Loucy (cell line): ENCODE data around the gene PLET1.

Experiments used
- H2AFZ ChIP-seq: fragments of 200-600 bp; sonication (generic); 2 replicates; pipeline ENCODE4 v1.6.0; 2016; ENCODE audit warnings: antibody characterized with exemption, mild to moderate bottlenecking, low read length, moderate library complexity
- H3F3A ChIP-seq: fragments of 200-600 bp; 2 replicates; pipeline ENCODE4 v1.6.0; 2016; ENCODE audit warnings: antibody characterized with exemption, low read depth, mild to moderate bottlenecking
- H3K27me3 ChIP-seq: fragments of 200-600 bp; sonication (generic); 2 replicates; pipeline ENCODE4 v1.6.1; 2014; ENCODE audit warnings: low read length, mild to moderate bottlenecking; ENCODE audit not compliant: insufficient read depth, poor library complexity, severe bottlenecking
- H3K36me3 ChIP-seq: fragments of 200-600 bp; sonication (generic); 2 replicates; pipeline ENCODE4 v1.6.1; 2016; ENCODE audit warnings: low read length; ENCODE audit not compliant: insufficient read depth
- H3K4me1 ChIP-seq: fragments of 200-600 bp; sonication (generic); 2 replicates; pipeline ENCODE4 v1.5.1; 2014; ENCODE audit warnings: low read length, mild to moderate bottlenecking; ENCODE audit not compliant: insufficient read depth, poor library complexity, severe bottlenecking
- H3K4me2 ChIP-seq: fragments of 200-600 bp; sonication (generic); 2 replicates; pipeline ENCODE4 v1.6.0; 2014; ENCODE audit warnings: antibody characterized with exemption, low read length, low read depth, mild to moderate bottlenecking; ENCODE audit not compliant: poor library complexity, severe bottlenecking
- H3K4me3 ChIP-seq: fragments of 200-600 bp; sonication (generic); 2 replicates; pipeline ENCODE4 v1.5.1; 2014; ENCODE audit warnings: low read length, mild to moderate bottlenecking, mixed read lengths; ENCODE audit not compliant: poor library complexity, severe bottlenecking
- H3K79me2 ChIP-seq: fragments of 200-600 bp; sonication (generic); 2 replicates; pipeline ENCODE4 v1.6.1; 2014; ENCODE audit warnings: low read length; ENCODE audit not compliant: insufficient read depth
- H3K9ac ChIP-seq: fragments of 200-600 bp; sonication (generic); 2 replicates; pipeline ENCODE4 v1.6.0; 2014; ENCODE audit warnings: mild to moderate bottlenecking, low read depth, low read length, moderate library complexity; ENCODE audit not compliant: poor library complexity, severe bottlenecking
- H3K9me2 ChIP-seq: fragments of 200-600 bp; sonication (generic); replicated peaks from 2 replicates; pipeline ENCODE4 v1.6.1; 2016; ENCODE audit warnings: low read depth, low read length, mixed read lengths
- H3K9me3 ChIP-seq: fragments of 200-600 bp; sonication (generic); 2 replicates; pipeline ENCODE4 v1.6.1; 2014; ENCODE audit warnings: mild to moderate bottlenecking, antibody characterized with exemption, low read length, low read depth; ENCODE audit not compliant: insufficient read depth
- H4K20me1 ChIP-seq: fragments of 200-600 bp; sonication (generic); 2 replicates; pipeline ENCODE4 v1.6.0; 2014; ENCODE audit warnings: antibody characterized with exemption, low read length, mild to moderate bottlenecking; ENCODE audit not compliant: insufficient read depth, poor library complexity, severe bottlenecking
- EZH2phosphoT487 ChIP-seq: fragments of 200-600 bp; IDR thresholded peaks from 2 replicates; pipeline ENCODE4 v1.6.1; 2018; ENCODE audit warnings: antibody characterized with exemption, mild to moderate bottlenecking, moderate library complexity, borderline replicate concordance
- TF ChIP-seq, protein P1 (sequence below): fragments of 200-600 bp; sonication (generic); conservative IDR thresholded peaks from 2 replicates; pipeline ENCODE4 v1.5.1; 2014; ENCODE audit warnings: mild to moderate bottlenecking, antibody characterized with exemption, low read length

The PLET1 gene

DNA sequence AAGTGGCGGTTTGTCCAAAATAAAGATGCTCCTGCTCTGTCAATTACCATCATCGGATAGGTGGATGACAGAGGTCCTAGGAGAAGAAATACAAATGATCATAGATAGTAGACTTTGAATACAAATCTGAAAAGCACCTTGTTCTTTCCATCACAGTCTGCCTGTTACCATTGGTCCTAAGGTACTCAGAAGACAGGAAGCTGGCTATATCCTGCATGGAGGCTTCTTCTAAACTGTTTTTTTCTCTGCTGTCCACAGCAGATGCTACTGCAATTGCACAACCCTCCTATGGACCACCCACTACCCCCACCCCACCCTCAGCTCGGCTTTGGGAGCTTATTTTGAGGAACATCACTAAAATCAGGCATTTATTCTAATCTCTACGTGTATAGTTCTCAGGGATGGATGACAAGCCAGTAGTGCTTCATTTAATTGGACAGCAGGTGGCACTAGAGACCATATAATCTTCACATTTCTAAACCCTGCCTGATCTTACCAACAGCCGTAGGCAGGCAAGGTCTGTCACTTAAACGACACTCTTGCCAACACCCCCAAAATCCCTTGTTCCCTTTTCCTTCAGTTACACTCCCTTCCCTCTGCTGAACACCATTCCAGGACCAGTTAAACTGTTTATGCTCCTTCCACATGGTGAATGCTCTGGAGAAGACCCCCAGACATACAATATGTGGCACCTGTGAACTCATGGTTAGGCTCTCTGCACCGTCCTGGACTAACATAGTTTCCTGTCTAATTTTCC, 41.0 kb downstream of the PLET1 start:
- Histone ChIP-seq H3K36me3 (no peaks in the 10 kb centered on the region), H3K27me3 (no peaks in the 10 kb centered on the region), H3K4me2 (peak overlapping the region; percentile 16), H3K4me3 (no peak overlapping the region), H2AFZ (peak overlapping the region; percentile 75), H3K4me1 (no peaks in the 10 kb centered on the region), H3K9ac (no peak overlapping the region), H3F3A (no peaks in the 10 kb centered on the region), H3K79me2 (no peaks in the 10 kb centered on the region), H3K9me3 (no peaks in the 10 kb centered on the region), H3K9me2 (no peaks in the 10 kb centered on the region), H4K20me1 (no peaks in the 10 kb centered on the region)
- no peak for TF ChIP-seq EZH2phosphoT487
- TF ChIP-seq, protein P1, sequence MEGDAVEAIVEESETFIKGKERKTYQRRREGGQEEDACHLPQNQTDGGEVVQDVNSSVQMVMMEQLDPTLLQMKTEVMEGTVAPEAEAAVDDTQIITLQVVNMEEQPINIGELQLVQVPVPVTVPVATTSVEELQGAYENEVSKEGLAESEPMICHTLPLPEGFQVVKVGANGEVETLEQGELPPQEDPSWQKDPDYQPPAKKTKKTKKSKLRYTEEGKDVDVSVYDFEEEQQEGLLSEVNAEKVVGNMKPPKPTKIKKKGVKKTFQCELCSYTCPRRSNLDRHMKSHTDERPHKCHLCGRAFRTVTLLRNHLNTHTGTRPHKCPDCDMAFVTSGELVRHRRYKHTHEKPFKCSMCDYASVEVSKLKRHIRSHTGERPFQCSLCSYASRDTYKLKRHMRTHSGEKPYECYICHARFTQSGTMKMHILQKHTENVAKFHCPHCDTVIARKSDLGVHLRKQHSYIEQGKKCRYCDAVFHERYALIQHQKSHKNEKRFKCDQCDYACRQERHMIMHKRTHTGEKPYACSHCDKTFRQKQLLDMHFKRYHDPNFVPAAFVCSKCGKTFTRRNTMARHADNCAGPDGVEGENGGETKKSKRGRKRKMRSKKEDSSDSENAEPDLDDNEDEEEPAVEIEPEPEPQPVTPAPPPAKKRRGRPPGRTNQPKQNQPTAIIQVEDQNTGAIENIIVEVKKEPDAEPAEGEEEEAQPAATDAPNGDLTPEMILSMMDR = peak; percentile 80

DNA sequence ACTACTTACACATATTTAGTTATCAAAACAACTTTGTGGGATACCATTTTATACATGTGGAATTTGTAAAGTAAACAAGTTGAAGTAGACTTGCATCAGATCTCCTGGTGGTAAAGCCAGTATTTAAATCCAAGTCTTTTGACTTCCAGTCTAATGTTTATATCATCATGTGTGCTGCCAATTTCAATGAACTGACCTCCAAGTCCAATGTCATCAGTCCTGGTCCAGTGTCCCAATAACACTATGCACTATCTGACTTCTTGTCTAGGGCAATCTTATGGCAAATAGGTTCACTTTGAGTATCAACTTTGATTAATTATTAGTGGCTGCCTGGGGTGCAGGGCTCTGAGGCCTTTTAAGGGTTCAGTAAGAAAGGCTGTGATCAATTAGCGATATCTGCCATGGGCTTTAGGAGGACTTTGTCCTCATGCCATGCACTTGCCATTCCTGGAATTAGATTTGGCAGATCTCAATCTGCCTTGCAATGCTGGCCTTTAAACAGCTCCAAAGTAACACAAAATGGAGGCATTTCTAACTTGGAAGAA, 44.0 kb downstream of the PLET1 start:
- H3K4me3 ChIP-seq = no peak overlapping the region
- no peaks in the 10 kb centered on the region for H3K27me3 ChIP-seq
- no peaks in the 10 kb centered on the region for H4K20me1 ChIP-seq
- no peaks in the 10 kb centered on the region for H3K9me3 ChIP-seq
- H3K4me1 ChIP-seq = peaks cover 9% of the 10 kb centered on the region
- no peak overlapping the region for H3K4me2 ChIP-seq
- no peak overlapping the region for H2AFZ ChIP-seq
- TF ChIP-seq EZH2phosphoT487 = no peak
- TF ChIP-seq, protein P1 = no peak
- H3K9ac ChIP-seq = no peak overlapping the region
- H3K79me2 ChIP-seq = no peaks in the 10 kb centered on the region
- no peaks in the 10 kb centered on the region for H3F3A ChIP-seq
- no peaks in the 10 kb centered on the region for H3K36me3 ChIP-seq
- no peaks in the 10 kb centered on the region for H3K9me2 ChIP-seq

DNA sequence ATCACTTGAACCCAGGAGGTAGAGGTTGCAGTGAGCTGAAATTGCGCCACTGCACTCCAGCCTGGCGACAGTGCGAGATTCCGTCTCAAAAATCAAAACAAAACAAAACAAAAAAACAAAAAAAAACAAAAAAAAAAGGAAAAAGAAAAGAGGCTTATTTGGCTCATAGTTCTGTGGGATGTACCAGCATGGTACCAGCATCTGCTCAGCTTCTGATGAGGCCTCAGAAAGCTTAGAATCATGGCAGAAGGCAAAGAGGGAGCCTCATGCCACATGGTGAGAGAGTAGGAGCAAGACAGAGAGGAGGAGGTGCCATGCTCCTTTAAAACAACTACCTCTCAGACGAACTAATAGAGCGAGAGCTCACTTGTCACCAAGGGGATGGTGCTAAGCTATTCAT, 45.0 kb downstream of the PLET1 start:
- TF ChIP-seq EZH2phosphoT487 = no peak
- TF ChIP-seq, protein P1 = no peak
- Histone ChIP-seq H2AFZ (no peak overlapping the region), H3K36me3 (no peaks in the 10 kb centered on the region), H3K9ac (no peak overlapping the region), H3K79me2 (no peaks in the 10 kb centered on the region), H3K9me3 (no peaks in the 10 kb centered on the region), H3K4me2 (no peak overlapping the region), H3K4me1 (peaks cover 16% of the 10 kb centered on the region), H3K4me3 (no peak overlapping the region), H3K9me2 (no peaks in the 10 kb centered on the region), H3K27me3 (no peaks in the 10 kb centered on the region), H3F3A (no peaks in the 10 kb centered on the region), H4K20me1 (no peaks in the 10 kb centered on the region)
